Measurements from ENCODE around the gene MAOB.

- TF ChIP-seq HDAC6 (IDR thresholded peaks at IDR 0.05; ENCODE audit: unreplicated experiment) (no peak), ZNF274 (IDR thresholded peaks at IDR 0.05; ENCODE audit: insufficient read depth, insufficient read length) (no peak), SKIL (IDR thresholded peaks at IDR 0.05; ENCODE audit: low read depth, poor library complexity, severe bottlenecking) (no peak), LARP7 (IDR thresholded peaks at IDR 0.05) (no peak), POLR2A (IDR thresholded peaks at IDR 0.05; ENCODE audit: low read depth, low read length) (no peak)
Measured at GRCh38 chrX:43909141-43909540, 26.9 kb upstream of the MAOB start.
